Head of caudate nucleus (tissue), 42 donors: ENCODE measurements around the gene MIA.
"Not testable (repeated sequence)": the region's sequence is repeated elsewhere in the genome, so short reads cannot be mapped to it uniquely, and the experiment has no call there.

Experiments
- DNase-seq, 42 donors: peaks; one replicate each; pipeline versions ENCODE4 v3.0.0 to v3.0.0-alpha.2; 2020 to 2021; ENCODE audit warnings: mixed read lengths in 7 of 42
- intact Hi-C: fragments of 100-400 bp; cut with DNase I; formaldehyde crosslinking; loops from one replicate; pipeline ENCODE4 v1.15.0; 2022

The MIA gene

DNA sequence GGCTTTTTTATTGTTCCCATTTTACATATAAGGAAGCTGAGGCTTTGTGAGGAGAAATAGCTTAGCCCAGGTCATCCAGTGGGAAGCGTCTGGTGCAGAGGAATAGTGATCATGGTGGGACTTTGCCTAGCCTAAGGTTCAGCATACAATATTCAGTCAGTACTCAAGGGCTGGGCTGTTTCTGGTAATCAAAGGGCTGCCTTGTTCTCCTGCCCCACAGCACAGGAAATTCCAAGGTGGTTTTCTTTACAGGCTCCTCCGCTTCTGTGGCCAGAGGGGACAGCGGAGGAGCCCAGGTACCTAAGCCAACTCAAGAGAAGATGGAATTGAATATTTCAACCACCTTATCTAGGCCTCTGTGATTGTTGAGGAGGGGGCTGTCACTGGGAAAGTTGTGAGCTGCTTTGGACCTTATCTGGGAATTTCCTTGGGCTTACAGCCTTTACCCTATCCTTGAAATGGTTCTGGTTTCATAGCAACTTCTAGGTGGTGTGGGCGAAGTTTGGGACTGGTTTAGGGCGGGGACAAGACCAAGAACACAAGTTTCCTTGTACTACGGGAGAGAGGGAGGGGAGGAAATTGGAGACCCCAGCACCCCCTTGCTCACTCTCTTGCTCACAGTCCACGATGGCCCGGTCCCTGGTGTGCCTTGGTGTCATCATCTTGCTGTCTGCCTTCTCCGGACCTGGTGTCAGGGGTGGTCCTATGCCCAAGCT lies at the start of gene MIA:
Gene MIA (plus strand): TSS at position 606 of the 716 bp plus-strand sequence. CDS start 22 bp downstream, at position 628.
- DNase-seq = no peak
- intact Hi-C loops = no loop called here

DNA sequence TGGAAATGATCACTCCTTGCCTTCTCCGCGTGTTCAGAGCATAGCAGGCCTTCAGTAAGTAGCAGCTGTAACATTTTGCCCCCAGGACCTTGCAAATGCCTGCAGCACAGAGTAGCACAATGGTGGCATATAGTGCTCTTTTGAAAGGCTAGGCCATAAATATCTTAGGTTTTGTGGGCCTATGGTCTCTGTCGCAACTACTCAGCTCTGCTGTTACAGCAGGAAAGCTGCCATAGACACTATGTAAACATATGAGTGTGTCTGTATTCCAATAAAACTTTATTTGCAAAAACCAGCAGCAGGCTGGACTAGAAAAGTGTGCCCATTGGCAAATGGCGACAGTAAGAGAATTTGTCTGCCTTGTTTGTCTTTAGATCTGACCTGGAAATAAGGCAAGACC lies 49.0 kb upstream of the MIA start:
- DNase-seq = no peak
- intact Hi-C loops = no loop called here

DNA sequence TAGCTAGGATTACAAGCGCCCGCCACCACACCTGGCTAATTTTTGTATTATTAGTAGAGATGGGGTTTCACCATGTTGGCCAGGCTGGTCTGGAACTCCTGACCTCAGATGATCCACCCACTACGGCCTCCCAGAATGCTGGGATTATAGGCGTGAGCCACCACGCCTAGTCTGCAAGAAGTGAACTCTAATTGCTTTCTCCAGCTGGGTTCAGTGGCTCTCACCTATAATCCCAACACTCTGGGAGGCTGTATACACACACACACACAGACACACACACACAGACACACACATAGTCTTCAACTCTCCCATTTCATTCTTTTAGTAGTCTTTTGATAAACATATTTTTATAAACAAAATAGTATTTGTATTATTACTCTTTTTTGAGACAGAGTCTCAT lies 45.3 kb upstream of the MIA start:
- DNase-seq, intact Hi-C loops: not testable (repeated sequence)

DNA sequence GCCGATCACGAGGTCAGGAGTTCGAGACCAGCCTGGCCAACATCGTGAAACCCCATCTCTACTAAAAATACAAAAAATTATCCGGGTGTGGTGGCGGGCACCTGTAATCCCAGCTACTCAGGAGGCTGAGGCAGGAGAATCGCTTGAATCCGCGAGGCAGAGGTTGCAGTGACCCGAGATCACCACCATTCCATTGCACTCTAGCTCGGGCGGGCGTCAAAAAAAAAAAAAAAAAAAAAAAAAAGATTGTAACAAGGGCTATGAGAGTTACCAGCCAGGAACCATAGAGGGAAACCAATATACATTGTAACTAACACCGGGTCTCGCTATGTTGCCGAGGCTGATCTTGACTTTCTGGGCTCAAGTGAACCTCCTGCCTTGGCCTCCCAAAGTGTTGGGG lies 43.0 kb upstream of the MIA start:
- intact Hi-C loops, DNase-seq: not testable (repeated sequence)

DNA sequence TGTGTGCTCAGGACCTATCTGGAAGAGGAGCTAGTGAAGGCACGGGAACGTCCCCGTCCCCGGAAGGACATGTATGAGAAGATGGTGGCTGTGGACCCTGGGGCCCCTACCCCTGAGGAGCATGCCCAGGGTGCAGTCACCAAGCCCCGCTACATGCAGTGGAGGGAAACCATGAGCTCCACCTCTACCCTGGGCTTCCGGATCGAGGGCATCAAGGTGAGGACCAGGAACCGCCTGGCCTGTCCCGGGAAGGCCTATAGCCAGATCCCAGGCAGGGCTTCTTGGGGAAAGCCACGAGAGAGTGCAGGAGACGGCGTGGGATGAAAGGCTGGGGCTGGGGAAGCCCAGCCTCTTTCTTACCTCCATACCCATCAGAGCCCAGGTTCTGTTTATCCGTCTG lies 42.2 kb upstream of the MIA start:
- DNase-seq = no peak
- intact Hi-C loops = no loop called here

DNA sequence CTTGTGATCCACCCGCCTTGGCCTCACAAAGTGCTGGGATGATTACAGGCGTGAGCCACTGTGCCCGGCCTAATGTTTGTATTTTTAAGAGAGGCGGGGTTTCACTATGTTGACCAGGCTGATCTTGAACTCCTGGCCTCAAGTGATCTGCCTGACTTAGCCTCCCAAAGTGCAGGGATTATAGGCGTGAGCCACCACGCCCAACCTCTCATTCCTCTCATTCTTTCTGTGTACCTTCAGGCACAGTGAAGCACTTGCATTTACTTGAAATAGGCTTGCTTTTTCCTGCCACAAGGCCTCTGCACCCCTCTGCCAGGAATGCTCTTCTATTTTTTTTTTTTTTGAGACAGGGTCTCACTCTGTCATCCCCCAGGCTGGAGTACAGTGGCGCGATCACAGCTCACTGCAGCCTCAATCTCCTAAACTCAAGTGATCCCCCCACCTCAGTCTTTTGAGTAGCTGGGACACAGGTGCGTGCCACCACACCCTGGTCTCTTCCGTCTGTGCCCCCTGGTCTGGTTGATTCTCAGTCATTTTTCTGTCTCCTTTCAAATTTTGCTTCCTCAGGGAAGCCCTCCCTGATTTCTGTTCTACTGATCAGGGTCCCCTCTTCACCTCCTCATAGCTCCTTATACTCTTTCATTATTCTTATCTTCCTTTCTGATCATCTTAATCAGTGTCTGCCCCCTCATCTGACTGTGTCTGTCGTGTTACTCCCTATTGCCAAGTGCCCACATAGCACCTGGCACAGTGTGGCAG lies 40.1 kb upstream of the MIA start:
- DNase-seq = no peak
- intact Hi-C loops = no loop called here

DNA sequence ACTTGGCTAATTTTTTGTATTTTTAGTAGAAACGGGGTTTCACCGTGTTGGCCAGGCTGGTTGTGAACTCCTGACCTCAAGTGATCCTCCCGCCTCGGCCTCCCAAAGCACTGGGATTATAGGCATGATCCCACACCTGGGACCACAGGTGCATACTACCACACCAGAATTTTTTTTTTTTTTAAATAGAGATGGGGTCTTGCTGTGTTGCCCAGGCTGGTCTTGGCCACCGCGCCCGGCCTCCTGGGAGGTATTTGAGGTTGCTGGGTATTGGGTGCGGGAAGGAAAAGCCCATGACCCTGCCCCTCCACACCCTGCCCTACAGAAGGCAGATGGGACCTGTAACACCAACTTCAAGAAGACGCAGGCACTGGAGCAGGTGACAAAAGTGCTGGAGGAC lies 38.7 kb upstream of the MIA start:
- DNase-seq = no peak
- intact Hi-C loops = no loop called here

DNA sequence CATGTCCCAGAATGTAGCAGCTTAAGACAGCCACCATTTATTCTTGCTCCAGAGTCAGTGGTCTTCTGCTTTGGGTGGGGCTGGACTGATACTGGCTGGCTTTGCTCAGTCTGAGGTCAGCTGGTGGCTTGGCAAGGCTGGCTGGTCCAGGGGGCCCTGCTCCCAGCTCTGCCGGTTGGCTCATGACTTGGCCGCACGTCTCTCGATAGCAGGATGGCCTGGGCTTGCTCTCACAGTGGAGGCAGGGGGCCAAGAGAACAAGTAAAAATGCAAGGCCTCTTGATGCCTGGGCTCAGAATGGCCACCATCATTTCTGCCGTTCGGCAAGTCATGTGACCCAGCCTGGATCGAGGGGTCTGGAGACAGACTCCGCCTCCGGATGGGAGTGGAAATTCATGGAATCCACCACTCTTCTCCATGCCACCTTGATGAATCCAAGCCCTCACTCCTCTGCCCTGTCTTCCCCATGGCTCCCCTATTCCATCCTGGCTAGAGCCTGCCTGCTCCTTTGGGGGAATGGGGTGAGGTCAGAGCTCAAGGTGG lies 38.1 kb upstream of the MIA start:
- intact Hi-C loops = no loop called here
- DNase-seq = no peak

DNA sequence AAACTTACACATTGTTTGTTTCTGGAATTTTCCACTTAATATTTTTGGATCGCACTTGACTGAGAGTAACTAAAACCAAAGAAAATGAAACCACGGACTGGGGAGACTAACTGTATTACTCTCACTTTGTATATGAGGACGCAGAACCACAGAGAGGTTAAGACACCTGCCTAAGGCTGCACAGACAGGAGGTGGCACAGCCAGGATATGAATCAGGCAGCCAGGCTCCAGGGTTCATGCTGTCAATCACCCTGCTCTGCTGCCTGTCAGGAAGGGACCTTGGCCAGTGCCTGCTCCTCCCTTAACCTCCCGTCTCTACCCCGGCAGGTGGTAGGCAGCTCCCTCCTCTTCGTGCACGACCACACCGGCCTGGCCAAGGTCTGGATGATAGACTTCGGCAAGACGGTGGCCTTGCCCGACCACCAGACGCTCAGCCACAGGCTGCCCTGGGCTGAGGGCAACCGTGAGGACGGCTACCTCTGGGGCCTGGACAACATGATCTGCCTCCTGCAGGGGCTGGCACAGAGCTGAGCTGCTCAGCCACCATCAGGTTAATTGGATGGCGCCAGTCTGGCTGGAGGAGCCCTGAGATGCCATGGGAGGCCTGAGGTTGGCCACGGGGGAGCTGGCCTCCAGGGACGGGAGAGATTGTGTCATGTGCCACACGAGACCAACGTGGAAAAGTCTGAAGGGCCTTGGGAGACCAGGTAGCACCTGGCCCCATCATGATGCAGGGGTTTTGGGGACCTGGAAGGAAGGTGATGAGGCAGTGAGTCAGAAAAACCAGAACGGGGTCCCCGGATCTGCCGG lies 36.1 kb upstream of the MIA start:
- DNase-seq = no peak
- intact Hi-C loops = no loop called here

DNA sequence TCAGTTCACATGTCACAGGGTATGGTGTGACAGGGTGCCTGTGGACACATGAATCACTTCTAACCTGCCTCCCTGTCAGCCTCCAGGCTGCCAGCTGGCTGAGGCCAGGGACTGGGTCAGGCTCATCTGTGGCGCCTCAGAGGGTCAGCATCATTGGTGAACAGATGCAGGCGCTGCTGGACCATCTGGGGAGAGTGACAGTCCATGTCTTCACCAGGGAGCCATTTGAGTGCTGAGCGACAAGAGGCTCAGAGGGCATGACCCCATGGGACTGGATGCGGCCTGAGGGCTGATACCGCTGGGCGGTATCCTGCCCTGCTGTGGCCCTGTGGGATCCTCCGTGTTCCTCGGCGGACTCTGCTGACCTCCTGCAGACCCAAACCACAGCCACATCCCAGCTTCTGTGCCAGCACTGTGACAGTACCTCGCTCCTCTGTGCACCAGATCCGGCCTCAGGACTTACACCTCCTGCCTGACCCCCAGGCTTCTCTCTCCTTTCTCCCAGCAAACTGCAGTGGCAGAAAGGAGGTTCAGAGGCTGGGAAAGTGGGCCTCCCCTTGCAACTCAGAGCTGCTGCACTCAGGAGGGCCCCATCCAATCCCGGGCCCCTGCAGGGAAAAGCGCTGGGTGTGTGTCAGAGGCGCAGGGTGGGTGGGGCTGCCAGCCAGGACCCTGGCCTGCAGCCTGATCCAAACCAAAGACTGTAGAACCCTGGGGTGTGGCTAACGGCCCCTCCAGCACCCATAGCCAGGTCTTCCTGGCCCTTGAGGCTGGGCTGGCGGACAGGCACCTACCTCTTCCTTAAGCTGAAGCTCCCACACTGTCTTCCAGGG lies 35.2 kb upstream of the MIA start:
- intact Hi-C loops = no loop called here
- no peak for DNase-seq

DNA sequence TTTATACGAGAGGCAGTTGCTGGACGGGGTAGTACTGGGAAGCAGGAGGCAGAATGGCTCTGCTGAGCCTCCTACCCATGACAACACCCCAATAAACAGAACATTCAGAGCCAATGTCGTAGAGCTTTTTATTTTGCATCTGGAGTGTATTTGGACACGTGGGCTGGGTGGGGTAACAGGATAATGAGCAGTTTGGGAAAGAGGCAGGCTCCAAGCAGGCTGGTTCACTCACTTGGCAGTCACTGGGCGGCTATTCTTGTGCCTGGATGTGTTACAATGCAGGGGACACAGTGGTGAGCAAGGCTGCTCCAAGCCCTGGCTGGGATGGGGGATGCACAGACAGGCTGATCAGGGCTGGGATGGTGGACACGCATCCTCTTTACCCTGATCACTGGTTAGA lies 34.6 kb upstream of the MIA start:
- intact Hi-C loops = no loop called here
- DNase-seq = peak in 28 of 42 donors; percentile 23 to 84 (median 50)

DNA sequence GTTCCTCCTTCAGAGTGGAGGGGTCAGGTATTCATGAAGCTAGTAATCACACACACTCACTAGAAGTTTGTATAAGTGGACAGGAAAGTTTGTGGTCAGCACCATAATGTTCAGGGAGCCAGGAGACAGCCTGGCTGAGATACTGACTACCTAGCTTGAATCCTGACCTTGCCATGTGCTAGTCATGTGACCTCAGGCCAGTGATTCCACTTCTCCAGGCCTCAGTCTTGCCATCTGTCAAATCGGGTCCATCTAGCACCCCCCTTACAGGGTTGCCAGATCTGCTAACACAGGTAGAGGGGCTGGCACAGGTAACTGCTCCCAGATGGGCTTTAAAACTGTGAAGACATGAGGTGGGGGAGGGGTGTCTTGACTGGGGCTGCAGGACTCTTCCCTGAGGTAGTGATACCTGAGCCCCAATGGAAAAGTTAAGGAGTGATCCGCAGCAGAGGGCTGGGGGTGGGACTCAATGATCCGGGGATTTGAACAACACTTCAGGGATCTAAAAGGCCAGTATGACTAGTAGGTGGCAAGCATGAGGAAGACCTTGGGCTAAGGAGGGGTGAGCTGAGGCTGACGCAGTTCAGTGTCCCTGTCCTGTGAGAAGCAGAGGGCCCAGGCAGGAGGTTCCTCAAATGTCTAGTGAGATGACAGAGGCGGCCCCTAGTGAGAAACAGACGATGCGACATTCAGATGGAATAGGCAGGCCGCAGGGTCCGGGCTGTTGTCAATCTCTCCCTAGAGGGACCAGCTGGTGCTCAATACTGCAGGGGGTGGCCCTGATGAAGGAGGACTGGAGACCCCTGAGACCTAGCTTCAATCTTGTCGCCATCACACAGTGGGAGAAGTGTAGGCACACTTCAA lies 33.6 kb upstream of the MIA start:
- no peak for DNase-seq
- intact Hi-C loops = no loop called here

DNA sequence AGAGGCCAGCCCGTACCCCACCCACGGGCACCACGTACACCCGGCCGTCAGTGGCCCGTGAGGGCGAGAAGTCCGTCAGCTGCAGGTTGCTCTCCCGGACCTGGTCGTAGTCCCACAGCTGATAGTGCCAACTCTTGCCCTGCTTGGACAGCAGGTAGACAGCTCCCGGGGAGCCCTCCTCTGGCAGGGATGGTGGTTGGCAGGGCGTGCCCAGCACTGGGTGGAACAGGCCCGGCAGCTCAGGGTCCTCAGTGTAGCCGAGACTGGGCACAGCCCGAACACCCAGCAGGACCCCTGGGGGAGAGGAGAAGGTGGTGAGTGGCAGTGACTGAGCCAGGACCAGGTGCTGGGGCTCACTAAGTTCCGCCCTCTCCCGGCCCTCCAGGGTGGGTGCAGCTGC lies 32.8 kb upstream of the MIA start:
- DNase-seq = no peak
- intact Hi-C loops = no loop called here

DNA sequence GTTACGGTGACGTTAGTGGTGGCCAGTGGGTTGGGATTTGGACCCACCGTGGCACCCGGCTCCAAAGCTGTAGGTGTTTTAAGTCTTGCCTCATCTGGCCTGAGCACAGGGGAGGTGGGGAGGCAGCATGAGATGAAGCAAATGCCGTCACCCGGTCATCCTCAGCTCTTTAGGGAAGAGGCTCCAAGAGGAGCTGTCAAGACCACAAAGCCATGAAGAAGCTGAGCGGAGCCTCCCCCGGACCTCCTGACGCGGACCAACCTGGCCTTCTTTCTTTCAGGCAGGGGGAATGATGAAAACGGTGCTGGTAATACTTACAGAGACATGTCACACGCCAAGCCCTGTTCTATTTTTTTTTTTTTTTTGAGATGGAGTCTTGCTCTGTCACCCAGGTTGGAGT lies 32.4 kb upstream of the MIA start:
- intact Hi-C loops = no loop called here
- DNase-seq = no peak

DNA sequence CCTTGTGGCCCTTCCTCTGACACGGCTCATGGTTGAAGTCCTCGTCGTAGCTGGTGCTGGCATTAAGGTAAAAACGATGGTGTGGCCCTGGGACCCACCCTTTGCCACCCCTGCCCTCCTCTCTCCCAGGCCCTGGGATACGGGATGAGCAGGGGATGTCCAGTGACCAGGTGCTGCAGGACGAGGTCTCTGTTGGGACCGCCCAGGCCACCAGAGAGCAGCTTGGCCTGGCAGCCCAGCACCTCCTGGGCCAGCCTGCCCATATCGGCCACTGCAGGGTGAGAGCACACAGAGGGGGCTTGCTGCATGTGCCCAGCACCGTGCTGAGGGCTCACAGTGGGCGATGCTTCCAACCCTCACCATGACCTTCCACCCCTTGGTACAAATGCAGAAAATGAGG lies 31.4 kb upstream of the MIA start:
- no peak for DNase-seq
- intact Hi-C loops = no loop called here

DNA sequence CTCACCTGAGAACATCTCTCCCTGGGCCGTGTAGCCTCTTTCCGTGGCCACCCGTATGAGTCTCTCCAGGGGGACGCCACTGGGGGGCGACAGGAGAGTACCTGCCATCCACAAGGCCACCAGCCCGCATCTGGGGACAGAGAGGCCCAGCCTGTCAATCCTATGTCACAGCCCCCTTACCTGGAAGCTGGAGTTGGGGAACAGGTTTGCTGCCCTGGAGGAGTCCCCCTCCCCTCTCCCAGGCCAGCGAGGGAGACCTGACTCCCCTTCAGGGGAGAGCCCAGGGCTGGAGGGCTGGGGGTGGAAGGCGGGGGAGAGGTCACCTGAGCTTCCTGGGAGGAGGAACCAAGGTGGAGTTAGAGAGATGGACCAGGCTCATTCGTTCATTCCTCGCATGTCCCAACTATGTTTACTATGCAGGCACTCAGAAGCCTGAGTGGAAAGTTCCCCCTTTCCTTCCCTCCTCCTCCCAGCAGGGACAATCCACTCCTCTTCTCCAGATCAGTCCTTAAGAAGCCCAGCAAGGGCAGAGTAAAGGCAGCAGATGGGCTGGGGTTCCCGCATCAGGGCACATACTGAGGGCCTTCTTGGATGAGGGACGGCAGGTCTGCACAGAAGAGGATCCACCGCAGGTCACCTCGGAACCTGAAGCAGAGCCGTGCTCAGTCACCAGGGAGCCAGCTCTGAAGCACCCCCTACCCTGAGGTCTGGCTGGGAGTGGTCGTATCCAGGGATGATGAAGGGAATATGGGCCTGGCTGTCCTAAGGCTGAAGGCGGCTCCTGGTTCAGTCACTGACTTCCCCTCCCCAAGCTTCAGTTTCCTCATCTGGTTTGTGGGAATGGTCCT lies 30.5 kb upstream of the MIA start:
- peak in 1 of 42 donors; percentile 71 for DNase-seq
- intact Hi-C loops = no loop called here

DNA sequence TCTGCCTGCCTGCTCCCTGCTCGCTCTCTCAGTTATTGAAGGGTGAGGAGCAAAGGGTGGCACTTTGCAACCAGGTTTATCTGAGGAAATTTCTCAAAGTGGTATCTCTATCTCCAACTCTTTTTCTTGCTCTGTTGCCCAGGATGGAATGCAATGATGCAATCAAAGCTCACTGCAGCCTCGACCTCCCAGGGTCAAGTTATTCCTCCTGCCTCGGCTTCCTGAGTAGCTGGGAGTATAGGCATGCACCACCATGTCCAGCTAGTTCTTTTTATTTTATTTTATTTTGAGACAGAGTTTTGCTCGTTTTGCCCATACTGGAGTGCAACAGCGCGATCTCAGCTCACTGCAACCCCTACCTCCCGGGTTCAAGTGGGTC lies 29.9 kb upstream of the MIA start:
- DNase-seq = no peak
- intact Hi-C loops = no loop called here
